Activated CD4-positive, alpha-beta memory T cell treated with anti-CD3 and anti-CD28 coated beads for 36 hours (primary cell): ENCODE measurements around the gene PLXNA4. TPM values are rescaled to one million over a fixed set of nuclear protein-coding genes. Genes with fewer than 3 reads are reported as not detected.

Experiments used
- CTCF ChIA-PET: fragments of 350-600 bp; sonication (Branson Sonifier 250); formaldehyde crosslinking; loops from one replicate; lab custom pipeline; 2021; ENCODE audit warnings: antibody characterized with exemption, inconsistent platforms; lab: Charles Lee
- POLR2A ChIA-PET: fragments of 350-600 bp; sonication (Branson Sonifier 250); formaldehyde crosslinking; loops from one replicate; lab custom pipeline; 2021; ENCODE audit warnings: antibody characterized with exemption; lab: Charles Lee
- DNase-seq: peaks from one replicate; pipeline ENCODE4 v3.0.0-alpha.2; 2020
- H3K27ac Mint-ChIP-seq: one replicate; pipeline ENCODE4 v1.8.0; 2021; ENCODE audit warnings: mixed read lengths
- H3K27me3 Mint-ChIP-seq: one replicate; pipeline ENCODE4 v1.8.0; 2021; ENCODE audit warnings: mixed read lengths
- H3K36me3 Mint-ChIP-seq: one replicate; pipeline ENCODE4 v1.8.0; 2021; ENCODE audit warnings: mixed read lengths
- H3K4me1 Mint-ChIP-seq: one replicate; pipeline ENCODE4 v1.8.0; 2021; ENCODE audit warnings: low read depth, mixed read lengths
- H3K4me3 Mint-ChIP-seq: one replicate; pipeline ENCODE4 v1.8.0; 2021; ENCODE audit warnings: mild to moderate bottlenecking, mixed read lengths
- H3K9me3 Mint-ChIP-seq: one replicate; pipeline ENCODE4 v1.8.0; 2021; ENCODE audit warnings: mixed read lengths
- intact Hi-C: fragments of 100-400 bp; cut with micrococcal nuclease; formaldehyde crosslinking; loops from one replicate; pipeline ENCODE4 v1.15.1; 2023
- total RNA-seq, 2 experiments: library from RNA; stranded (reverse); gene quantifications; one replicate each; pipeline ENCODE4 v1.2.3, GENCODE V29; 2021

Gene PLXNA4
- total RNA-seq, 2 experiments from 2014 or later: 0.17 to 0.24 TPM

DNA sequence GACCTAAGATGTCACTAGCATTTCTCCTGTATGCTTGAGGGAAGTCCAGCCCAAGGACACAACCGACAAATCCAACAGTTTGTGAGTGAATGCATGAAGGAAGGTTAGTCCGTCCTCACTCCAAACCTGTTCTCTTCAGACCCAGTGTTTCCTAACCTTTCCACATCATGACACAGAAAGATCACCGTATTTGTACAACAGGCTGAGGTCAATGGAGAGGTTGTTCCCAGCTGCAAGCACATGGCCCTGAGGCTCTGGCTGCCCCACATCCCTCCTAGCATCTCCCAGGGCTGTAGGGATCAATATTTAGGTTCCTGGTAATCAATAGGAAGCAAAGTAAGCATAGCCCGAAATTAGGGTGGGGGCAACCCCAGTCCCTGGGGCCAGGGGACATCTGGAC, 227.9 kb downstream of the PLXNA4 start:
- ChIA-PET CTCF (no interaction called here), POLR2A (no interaction called here)
- DNase-seq: no peak
- intact Hi-C loops: no loop called here
- no peak overlapping the region for H3K4me3 Mint-ChIP-seq
- no peak overlapping the region for H3K27ac Mint-ChIP-seq
- no peaks in the 10 kb centered on the region for H3K36me3 Mint-ChIP-seq
- H3K27me3 Mint-ChIP-seq: peaks cover 21% of the 10 kb centered on the region
- no peaks in the 10 kb centered on the region for H3K4me1 Mint-ChIP-seq
- H3K9me3 Mint-ChIP-seq: no peaks in the 10 kb centered on the region

DNA sequence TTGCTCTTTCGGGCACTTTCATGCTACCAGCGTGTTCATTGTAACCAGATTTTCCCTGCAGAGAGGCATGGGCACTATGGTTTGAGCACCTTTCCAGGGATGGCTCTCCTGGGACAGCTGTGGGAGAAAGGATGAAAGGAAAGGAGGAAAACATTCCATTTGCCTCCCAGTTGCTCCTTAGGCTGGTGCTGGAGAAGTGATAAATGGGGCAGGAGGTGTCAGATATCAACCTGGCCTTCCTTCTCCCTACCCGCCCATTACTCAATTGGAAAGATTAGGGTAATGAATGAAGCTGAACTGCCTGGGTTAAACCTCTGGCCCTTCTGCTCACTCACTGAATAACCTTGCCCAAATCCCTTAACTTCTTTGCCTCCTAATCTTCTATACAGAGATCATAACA, 228.4 kb downstream of the PLXNA4 start:
- ChIA-PET CTCF (interaction anchor here (1.3 kb wide), 1 partner anchor 232 kb away, joined by 5 read pairs; no protein-coding TSS in a partner anchor), POLR2A (no interaction called here)
- no peaks in the 10 kb centered on the region for H3K4me1 Mint-ChIP-seq
- DNase-seq: no peak
- no peak overlapping the region for H3K4me3 Mint-ChIP-seq
- H3K27ac Mint-ChIP-seq: no peak overlapping the region
- intact Hi-C loops: no loop called here
- H3K36me3 Mint-ChIP-seq: no peaks in the 10 kb centered on the region
- H3K27me3 Mint-ChIP-seq: peaks cover 19% of the 10 kb centered on the region
- H3K9me3 Mint-ChIP-seq: no peaks in the 10 kb centered on the region

DNA sequence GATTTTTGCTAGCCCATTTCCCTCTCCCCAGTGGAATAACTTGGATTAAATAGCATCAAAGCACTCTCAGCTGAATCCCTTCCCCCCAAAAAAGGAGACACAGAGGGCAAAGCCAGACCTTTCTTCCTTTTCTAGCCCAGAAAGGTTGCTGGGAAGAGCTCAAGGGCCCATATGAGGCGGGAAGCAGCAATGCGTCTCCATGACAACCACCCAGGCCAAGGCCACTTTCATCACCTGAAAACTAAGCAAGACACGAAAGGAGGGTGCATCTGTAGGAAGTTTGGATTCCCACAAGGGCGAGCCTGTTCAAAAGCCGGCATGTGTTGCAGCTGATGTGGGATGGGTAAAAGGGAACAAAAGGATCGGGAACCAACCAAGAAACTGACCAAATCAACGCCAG, 229.1 kb downstream of the PLXNA4 start:
- no peaks in the 10 kb centered on the region for H3K9me3 Mint-ChIP-seq
- H3K4me1 Mint-ChIP-seq: no peaks in the 10 kb centered on the region
- intact Hi-C loops: no loop called here
- no peaks in the 10 kb centered on the region for H3K36me3 Mint-ChIP-seq
- no peak overlapping the region for H3K27ac Mint-ChIP-seq
- peaks cover 14% of the 10 kb centered on the region for H3K27me3 Mint-ChIP-seq
- no peak for DNase-seq
- H3K4me3 Mint-ChIP-seq: no peak overlapping the region
- POLR2A ChIA-PET: no interaction called here
- CTCF ChIA-PET: interaction anchor here (1.3 kb wide), 1 partner anchor 233 kb away, joined by 5 read pairs; no protein-coding TSS in a partner anchor

DNA sequence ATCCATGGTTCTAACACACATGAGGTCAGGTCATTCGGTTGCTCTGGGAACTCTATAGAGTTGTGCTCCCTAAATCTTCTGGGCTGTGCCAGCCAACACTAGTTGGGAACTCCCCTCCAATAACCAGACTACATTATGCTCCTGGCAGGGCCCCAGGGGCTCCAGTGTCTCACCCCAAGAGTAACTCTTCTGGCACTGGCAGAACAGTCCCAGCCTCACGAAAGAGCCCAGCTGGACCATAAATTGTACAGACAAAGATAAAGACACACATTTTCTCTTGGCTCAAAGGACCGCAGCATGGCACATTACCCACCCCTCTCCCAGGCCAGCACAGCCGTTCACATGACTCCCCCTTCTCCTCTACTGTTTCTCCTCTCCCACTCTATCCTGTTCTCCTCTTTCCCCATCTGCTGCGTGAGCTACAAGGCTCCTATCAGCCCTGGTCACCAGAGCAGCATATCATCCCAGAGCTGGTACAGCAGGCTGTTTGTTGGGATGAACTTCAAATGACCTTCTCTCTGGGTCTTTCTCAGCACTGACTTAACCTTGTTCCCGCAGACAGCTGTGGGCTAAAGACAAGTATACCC, 230.6 kb downstream of the PLXNA4 start:
- intact Hi-C loops: no loop called here

DNA sequence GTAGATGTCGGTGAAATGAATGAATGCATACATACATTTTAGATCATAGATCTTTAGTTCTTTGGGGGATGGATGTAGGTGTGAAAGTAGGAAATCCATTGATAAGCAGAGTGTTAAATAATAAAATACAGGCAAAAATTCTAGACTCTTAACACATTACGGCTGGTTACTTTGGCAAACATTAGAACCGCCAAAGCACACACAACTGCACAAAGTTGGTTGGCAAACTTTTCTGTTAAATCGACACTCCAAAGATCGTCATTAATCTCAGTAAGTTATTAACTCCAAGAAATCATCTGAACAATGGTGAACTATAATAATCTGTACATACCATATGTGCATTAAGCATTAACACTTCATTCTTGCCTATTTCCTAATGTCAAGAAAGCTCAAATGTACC, 231.2 kb downstream of the PLXNA4 start:
- POLR2A ChIA-PET: no interaction called here
- Mint-ChIP-seq H3K27ac (no peak overlapping the region), H3K4me1 (no peaks in the 10 kb centered on the region), H3K27me3 (peaks cover 11% of the 10 kb centered on the region), H3K4me3 (no peak overlapping the region), H3K9me3 (no peaks in the 10 kb centered on the region), H3K36me3 (no peaks in the 10 kb centered on the region)
- intact Hi-C loops: no loop called here
- DNase-seq: no peak
- CTCF ChIA-PET: no interaction called here

More for the DNA sequence above, 230.6 kb downstream of the PLXNA4 start:
- ChIA-PET CTCF (no interaction called here), POLR2A (no interaction called here)
- no peak overlapping the region for H3K4me3 Mint-ChIP-seq
- no peaks in the 10 kb centered on the region for H3K36me3 Mint-ChIP-seq
- DNase-seq: no peak
- H3K27me3 Mint-ChIP-seq: peaks cover 11% of the 10 kb centered on the region
- H3K9me3 Mint-ChIP-seq: no peaks in the 10 kb centered on the region
- H3K4me1 Mint-ChIP-seq: no peaks in the 10 kb centered on the region
- H3K27ac Mint-ChIP-seq: no peak overlapping the region

DNA sequence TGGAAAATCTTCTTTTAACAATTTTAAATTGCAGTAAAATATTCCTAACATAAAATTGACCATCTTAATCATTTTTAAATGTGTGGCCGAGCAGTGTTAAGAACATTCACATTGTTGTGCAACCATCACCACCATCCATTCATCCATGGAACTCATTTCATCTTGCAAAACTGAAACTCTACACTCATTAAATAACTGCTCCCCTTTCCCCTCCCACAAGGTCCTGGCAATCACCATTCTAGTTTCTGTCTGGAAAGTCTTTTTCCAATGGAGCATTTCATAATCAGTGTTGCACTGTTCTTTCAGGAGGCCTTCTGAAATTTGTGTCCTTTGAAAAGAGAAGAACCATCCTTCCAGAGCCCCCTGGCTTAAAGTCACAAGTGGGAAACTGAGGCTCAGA, 233.1 kb downstream of the PLXNA4 start:
- intact Hi-C loops: no loop called here
- DNase-seq: no peak
- Mint-ChIP-seq H3K27me3 (peaks cover 9% of the 10 kb centered on the region), H3K36me3 (no peaks in the 10 kb centered on the region), H3K9me3 (no peaks in the 10 kb centered on the region), H3K4me1 (no peaks in the 10 kb centered on the region), H3K27ac (no peak overlapping the region), H3K4me3 (no peak overlapping the region)
- CTCF ChIA-PET: no interaction called here
- POLR2A ChIA-PET: no interaction called here

DNA sequence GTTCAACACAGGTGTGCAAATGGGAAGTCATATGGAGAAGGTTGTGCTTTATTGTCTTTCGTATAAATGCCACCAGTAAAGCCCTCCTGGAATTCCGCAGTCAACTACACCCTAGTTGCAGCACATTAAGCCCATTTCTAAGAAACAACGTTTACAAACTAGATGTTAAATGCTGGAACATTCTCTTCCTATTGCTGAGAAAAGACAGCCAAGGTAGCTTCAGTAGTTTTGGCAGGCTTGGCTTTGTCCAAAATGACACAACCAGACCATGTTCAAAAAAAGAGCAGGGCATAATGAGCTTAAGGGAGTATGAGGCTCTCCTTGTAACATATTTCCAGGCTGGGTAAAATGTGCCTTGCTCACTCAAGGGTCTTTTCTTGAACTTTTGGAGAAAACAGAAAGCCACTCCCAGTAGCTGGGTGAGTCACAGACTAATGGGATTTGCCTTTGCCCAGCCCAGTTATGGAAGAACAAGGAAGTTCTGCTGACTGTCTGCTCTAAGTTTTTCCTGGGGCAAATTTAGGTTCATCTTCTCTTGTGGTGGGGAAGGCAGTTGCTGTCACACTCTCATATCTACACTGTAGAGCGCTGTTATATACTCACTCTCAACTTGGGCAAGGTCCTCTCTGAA, 238.7 kb downstream of the PLXNA4 start:
- DNase-seq: no peak
- intact Hi-C loops: no loop called here
- Mint-ChIP-seq H3K36me3 (no peaks in the 10 kb centered on the region), H3K27me3 (peaks cover 6% of the 10 kb centered on the region), H3K4me1 (no peaks in the 10 kb centered on the region), H3K4me3 (no peak overlapping the region), H3K9me3 (no peaks in the 10 kb centered on the region), H3K27ac (no peak overlapping the region)
- CTCF ChIA-PET: interaction anchor here (0.6 to 1.3 kb wide), 2 partner anchors 19 to 393 kb away, joined by 3 read pairs; no protein-coding TSS in a partner anchor
- POLR2A ChIA-PET: no interaction called here

DNA sequence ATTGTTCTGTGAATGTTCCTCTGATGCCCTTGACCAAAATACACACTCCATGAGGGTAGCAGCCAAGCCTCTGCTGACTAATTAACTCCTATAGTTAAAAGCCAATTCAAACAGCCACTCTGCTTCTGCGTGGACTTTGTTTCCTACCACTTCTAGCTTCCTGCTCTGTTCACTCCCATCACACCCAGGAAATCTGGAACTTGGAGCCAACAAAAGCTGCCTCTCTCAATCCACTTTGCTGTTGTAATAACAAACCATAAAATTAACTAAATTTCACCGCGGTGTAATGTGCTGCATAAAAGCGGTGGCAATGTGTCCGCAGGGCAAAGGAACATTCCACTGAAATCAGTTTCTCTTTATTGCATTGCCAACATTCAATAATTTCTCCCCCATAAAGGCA, 239.5 kb downstream of the PLXNA4 start:
- H3K36me3 Mint-ChIP-seq: no peaks in the 10 kb centered on the region
- CTCF ChIA-PET: interaction anchor here (1.1 kb wide), 1 partner anchor 244 kb away, joined by 4 read pairs; no protein-coding TSS in a partner anchor

DNA sequence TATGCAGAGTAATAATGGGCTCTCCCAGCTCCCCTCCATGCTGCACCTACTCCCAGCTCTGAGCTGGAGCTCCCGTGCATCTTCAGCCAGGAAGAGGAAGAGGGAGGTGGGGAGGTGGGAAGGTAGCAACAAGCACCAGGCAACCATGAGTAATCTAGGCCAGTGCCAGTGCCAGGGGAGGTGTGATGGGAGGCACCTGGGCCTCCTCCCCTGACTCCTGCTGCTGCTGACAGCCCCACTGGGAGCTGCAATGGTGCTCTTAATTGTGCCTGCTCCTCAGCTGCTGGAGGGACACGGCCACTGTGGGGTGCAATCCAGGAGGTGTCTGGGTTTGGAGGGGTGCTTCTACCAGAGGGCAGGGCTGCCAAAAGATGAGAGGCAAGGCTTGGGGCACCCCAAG, 243.0 kb downstream of the PLXNA4 start:
- POLR2A ChIA-PET: no interaction called here
- no peaks in the 10 kb centered on the region for H3K9me3 Mint-ChIP-seq
- H3K4me1 Mint-ChIP-seq: no peaks in the 10 kb centered on the region
- no peak overlapping the region for H3K27ac Mint-ChIP-seq
- CTCF ChIA-PET: interaction anchor here (1.1 to 2.0 kb wide), 2 partner anchors 14 to 247 kb away, joined by 6 read pairs; no protein-coding TSS in a partner anchor
- no peaks in the 10 kb centered on the region for H3K36me3 Mint-ChIP-seq
- H3K27me3 Mint-ChIP-seq: peaks cover 4% of the 10 kb centered on the region
- DNase-seq: no peak
- intact Hi-C loops: no loop called here
- H3K4me3 Mint-ChIP-seq: no peak overlapping the region

More for the DNA sequence above, 239.5 kb downstream of the PLXNA4 start:
- no peaks in the 10 kb centered on the region for H3K9me3 Mint-ChIP-seq
- peaks cover 6% of the 10 kb centered on the region for H3K27me3 Mint-ChIP-seq
- POLR2A ChIA-PET: no interaction called here
- H3K4me3 Mint-ChIP-seq: no peak overlapping the region
- intact Hi-C loops: no loop called here
- no peak overlapping the region for H3K27ac Mint-ChIP-seq
- no peaks in the 10 kb centered on the region for H3K4me1 Mint-ChIP-seq
- no peak for DNase-seq

DNA sequence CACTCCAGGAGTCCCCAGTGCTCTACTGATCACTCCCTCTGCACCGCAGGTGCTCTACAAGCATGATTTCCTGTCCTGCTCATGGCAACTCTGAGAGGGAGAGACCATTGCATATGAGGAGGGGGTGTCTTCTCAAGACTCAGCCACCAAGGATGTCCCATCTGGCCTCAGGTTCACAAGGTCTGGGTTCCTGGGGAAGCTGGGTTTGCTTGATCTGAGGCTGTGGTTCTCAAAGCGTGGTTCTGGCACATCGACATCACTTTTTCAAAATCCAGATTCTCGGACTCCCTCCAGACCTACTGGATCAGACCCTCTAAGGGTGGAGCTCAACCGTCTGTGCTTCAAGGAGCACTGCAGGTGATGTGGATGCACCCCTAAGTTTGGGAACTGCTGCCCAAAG, 247.5 kb downstream of the PLXNA4 start:
- Mint-ChIP-seq H3K27me3 (peaks cover 6% of the 10 kb centered on the region), H3K4me3 (no peak overlapping the region), H3K4me1 (no peaks in the 10 kb centered on the region), H3K27ac (no peak overlapping the region), H3K36me3 (no peaks in the 10 kb centered on the region), H3K9me3 (no peaks in the 10 kb centered on the region)
- intact Hi-C loops: no loop called here
- no peak for DNase-seq
- ChIA-PET POLR2A (no interaction called here), CTCF (interaction anchor here (0.7 to 1.6 kb wide), 2 partner anchors 10 to 252 kb away, joined by 3 to 4 read pairs; no protein-coding TSS in a partner anchor)

DNA sequence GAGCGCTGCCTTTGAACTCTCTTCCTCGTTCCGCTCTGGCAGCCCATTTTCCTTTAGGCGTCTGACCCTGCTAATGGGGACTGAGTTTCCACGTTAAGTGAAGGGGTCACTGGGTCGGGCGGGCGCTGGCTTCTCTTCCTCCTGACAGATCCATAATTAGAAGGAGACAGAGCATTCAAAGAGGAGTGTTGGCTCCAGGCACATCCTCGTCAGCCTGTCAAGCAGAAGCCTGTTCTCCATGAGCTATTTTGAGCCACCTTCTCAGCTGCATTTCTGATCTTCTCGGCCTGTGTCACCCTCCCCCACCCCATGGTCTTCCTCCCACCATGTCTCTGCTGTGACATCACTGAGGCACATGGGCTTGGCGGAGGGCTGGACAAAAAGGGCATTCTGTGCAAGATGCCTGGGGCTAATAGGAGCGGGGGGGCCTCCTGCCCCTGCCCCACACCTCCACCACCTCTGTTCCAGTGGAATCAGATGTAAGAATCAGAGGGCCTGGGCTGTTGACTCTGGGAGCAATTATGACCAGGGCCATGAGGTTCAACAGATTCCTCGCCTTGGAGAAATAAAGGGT, 248.1 kb downstream of the PLXNA4 start:
- H3K9me3 Mint-ChIP-seq: no peaks in the 10 kb centered on the region
- intact Hi-C loops: no loop called here
- H3K4me3 Mint-ChIP-seq: no peak overlapping the region
- DNase-seq: no peak
- no peak overlapping the region for H3K27ac Mint-ChIP-seq
- POLR2A ChIA-PET: no interaction called here
- no peaks in the 10 kb centered on the region for H3K4me1 Mint-ChIP-seq
- H3K36me3 Mint-ChIP-seq: no peaks in the 10 kb centered on the region
- peaks cover 6% of the 10 kb centered on the region for H3K27me3 Mint-ChIP-seq
- CTCF ChIA-PET: no interaction called here

DNA sequence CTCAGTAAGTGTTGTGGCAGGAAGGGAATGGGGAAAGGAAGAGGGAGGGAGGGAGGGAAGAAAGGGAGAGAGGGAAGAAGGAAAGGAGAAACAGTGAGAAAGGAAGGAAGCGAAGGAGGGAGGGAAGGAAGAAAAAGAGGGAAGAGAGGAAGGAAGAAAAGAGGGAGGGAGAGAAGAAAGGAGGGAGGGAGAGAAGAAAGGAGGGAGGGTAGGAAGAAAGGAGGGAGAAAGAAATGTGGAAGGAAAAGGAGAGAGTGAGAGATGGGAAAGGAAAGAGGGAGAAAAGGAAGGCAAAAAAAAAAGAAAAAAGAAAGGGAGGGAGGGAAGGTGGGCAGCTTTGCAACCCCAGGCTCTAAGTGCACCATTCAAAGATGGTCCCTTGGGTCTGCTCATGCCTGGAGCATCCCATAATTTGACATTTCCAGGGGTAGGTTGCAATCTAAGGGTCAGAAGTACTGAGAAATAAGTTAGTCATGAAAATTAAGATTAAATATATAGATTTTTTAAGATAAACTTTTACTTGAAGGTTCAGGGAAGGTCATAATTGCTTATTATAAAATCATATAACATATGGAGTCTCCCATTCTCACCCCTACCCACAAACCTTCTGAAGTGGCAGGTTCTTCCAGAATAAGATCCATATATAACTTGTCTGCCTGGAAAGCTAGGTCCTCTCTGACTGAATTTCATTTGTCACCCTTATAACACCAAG, 249.2 kb downstream of the PLXNA4 start:
- intact Hi-C loops: no loop called here
- Mint-ChIP-seq H3K9me3 (no peaks in the 10 kb centered on the region), H3K4me1 (no peaks in the 10 kb centered on the region), H3K36me3 (no peaks in the 10 kb centered on the region), H3K27me3 (peaks cover 4% of the 10 kb centered on the region), H3K27ac (no peak overlapping the region), H3K4me3 (no peak overlapping the region)
- POLR2A ChIA-PET: no interaction called here
- CTCF ChIA-PET: no interaction called here
- no peak for DNase-seq
